Bone marrow (tissue), 2 donors: ENCODE measurements around the gene AVP.
"Not testable (repeated sequence)": the region's sequence is repeated elsewhere in the genome, so short reads cannot be mapped to it uniquely, and the experiment has no call there.

Experiments
- DNase-seq, 2 donors: peaks; one replicate each; lab custom pipeline; 2025; lab: John Stamatoyannopoulos, UW

Gene AVP, protein sequence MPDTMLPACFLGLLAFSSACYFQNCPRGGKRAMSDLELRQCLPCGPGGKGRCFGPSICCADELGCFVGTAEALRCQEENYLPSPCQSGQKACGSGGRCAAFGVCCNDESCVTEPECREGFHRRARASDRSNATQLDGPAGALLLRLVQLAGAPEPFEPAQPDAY

DNA sequence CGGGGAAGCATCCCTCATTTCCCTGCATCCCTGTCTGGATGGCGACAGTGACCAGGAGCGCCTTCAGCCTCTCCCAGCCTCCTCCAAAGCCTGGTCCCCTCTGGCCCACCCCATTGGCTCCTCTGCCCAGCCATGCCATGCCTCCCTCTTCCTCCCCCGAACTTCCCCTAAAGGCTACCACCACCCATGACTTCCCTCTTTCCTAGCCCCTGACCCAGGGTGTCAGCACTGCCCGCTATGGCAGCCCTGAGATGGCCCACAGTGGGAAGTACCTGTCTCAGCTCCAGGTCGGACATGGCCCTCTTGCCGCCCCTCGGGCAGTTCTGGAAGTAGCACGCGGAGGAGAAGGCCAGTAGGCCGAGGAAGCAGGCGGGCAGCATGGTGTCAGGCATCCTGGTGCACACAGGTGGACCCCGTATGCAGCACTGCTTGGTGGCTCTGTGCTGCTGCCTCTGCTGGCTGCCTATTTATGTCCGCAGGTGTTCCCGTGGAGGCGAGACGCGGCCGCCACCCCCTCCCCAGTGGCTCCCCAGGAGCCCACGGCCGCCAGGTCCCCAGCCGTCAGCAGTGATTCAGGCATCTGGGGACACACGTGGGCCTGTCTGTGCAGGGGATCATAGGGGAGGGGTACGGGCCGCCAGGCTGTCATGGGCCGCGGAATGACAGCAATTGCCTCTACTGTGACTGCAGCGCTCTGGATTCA is at the start of gene AVP:
TSS of gene AVP (minus strand) at position 442 of the 703 bp plus-strand sequence. CDS start at position 392, 50 bp downstream.
- no peak for DNase-seq

GRCh38 chr20:3134151-3134550 is 49.6 kb upstream of the AVP start:
- no peak for DNase-seq

DNA sequence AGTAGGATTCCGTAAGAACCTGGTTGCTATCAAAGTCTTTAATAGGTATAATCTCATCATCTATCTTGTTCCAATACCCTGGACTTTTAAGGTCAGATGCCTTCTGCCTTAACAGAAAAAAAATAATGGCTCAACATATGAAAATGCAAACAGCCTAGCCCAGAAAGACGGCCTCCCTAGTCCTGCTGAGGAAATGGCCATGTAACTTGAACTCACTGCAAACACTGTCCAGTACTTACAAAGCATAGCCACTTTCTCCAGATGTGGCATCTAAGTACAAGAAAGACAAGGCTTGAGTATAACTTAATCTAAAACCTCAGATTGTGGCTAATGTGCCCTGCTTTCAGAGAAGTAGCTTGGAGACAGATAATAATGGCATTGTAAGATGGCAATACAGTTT is 48.6 kb upstream of the AVP start:
- DNase-seq = no peak

DNA sequence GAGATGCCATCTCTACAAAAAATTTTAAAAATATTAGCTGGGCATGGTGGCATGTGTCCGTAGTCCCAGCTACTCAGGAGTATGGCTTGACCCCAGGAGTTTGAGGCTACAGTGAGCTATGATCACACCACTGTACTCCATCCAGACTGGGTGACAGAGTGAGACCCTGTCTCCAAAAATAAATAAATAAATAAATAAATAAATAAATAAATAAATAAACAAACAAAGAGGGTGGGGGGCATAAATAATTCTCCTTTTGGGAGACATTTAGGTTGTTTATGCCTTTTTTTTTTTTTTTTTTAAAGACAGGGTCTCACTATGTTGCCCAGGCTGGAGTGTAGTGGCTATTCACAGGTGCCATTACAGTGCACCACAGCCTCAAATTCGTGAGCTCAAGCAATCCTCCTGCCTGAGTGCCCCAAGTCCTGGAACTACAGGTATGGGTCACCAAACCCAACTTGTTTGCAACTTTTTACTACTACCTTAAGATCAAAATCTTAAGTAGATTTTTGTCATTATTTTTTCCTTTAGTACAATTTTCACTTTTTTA is 45.6 kb upstream of the AVP start:
- DNase-seq = no peak

DNA sequence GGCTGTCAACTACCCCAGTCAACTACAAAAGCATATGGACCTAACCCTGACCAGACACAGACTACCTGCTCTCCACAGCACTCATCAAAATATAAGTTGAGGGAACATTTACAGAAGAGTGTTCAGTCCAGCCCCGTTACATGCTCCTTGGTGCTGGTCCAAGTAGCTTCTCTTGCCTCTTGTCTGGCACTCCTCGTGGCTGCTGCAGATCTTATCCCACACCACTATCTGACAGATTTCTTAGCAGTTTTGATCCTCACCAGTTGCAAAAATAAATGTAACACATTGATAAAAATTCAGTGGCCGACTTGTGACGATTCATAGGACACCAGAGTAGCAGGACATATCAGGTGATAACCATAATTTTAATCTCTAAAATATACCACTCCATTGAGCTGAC is 44.6 kb upstream of the AVP start:
- DNase-seq = no peak

GRCh38 chr20:3128275-3128984 is 43.9 kb upstream of the AVP start:
- no peak for DNase-seq

GRCh38 chr20:3126527-3126859 is 42.0 kb upstream of the AVP start:
- no peak for DNase-seq

- DNase-seq = not testable (repeated sequence)
Measured at GRCh38 chr20:3125776-3126526, 41.4 kb upstream of the AVP start.

- DNase-seq = not testable (repeated sequence)
Measured at GRCh38 chr20:3124773-3125560, 40.4 kb upstream of the AVP start.

DNA sequence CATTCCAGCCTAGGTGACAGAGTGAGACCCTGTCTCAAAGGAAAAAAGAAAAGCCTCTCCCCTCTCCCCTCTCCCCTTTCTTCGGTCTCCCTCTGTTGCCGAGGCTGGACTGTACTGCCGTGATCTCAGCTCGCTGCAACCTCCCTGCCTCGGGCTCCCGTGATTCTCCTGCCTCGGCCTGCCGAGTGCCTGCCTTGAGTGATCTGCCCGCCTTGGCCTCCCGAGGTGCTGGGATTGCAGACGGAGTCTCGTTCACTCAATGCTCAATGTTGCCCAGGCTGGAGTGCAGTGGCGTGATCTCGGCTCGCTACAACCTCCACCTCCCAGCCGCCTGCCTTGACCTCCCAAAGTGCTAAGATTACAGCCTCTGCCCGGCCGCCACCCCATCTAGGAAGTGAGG is 39.6 kb upstream of the AVP start:
- not testable (repeated sequence) for DNase-seq

GRCh38 chr20:3123542-3123941 is 39.0 kb upstream of the AVP start:
- no peak for DNase-seq

DNA sequence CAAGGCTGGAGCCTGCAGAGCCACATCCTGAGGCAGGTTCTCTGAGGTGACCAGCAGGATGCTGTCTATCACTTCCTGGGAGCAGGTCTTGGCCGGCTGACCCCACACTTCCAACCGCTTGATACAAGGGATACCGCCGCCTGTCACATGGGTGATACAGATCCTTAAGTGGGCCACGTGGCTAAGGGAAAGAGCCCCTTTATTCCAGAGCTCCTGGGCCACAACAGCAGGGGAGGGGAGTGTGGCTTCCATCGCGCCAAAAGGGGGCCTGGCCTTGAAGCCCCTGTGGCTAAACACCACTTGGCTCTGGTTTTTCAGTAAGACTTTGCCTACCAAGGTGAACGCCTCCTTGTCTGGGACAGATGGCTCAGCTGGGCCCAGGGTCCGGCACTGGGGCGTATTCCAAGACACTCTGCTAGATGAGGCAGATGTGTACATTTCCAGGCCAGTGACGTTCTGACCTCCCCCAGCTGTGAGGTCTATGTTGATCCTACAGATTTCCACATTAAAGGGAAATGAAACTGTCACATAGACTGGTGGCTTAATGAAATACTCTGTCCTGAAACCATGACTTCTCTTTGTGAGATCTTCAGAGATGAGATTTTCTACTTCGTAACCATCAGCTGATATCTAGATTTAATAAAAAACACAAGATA is 37.6 kb upstream of the AVP start:
- no peak for DNase-seq

- DNase-seq = peak in 1 of 2 donors; percentile 78
Measured at GRCh38 chr20:3121271-3121911, 36.9 kb upstream of the AVP start.

GRCh38 chr20:3119044-3119443 is 34.5 kb upstream of the AVP start:
- no peak for DNase-seq

DNA sequence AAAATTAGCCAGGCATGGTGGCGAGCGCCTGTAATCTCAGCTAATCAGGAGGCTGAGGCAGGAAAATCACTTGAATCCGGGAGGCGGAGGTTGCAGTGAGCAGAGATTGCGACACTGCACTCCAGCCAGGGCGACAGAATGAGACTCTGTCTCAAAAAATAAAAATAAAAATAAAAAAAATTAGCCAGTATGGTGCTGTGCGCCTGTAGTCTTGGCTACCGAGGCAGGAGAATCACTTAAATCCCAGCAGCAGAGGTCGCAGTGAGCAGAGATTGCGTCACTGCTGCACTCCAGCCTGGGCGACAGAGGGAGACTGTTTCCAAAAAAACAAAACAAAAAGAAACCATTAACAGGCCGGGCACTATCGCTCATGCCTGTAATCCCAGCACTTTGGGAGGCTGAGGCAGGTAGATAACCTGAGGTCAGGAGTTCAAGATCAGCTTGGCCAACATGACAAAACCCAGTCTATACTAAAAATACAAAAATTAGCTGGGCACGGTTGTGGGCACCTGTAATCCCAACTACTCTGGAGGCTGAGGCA is 33.4 kb upstream of the AVP start:
- peak; percentile 18 to 74 for DNase-seq

DNA sequence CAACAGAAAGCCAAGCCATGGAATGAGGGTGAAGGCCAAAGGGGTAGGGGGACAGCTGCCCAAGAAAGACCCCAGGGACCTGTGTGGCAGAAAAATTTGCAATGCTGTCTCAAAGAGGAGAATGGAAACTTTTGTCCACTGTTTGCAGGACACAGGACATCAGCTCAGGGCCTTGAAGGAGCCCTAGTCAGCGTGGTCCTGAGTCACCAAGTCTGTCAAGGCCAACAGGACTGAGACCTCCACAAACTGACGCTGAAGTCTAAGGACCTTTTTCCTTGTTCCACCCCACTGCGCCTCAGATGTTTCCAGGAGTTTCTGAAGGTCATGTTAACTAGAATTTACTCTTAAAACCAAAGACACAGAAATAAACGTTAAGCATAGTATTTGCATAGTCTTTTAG is 31.8 kb upstream of the AVP start:
- DNase-seq = no peak

DNA sequence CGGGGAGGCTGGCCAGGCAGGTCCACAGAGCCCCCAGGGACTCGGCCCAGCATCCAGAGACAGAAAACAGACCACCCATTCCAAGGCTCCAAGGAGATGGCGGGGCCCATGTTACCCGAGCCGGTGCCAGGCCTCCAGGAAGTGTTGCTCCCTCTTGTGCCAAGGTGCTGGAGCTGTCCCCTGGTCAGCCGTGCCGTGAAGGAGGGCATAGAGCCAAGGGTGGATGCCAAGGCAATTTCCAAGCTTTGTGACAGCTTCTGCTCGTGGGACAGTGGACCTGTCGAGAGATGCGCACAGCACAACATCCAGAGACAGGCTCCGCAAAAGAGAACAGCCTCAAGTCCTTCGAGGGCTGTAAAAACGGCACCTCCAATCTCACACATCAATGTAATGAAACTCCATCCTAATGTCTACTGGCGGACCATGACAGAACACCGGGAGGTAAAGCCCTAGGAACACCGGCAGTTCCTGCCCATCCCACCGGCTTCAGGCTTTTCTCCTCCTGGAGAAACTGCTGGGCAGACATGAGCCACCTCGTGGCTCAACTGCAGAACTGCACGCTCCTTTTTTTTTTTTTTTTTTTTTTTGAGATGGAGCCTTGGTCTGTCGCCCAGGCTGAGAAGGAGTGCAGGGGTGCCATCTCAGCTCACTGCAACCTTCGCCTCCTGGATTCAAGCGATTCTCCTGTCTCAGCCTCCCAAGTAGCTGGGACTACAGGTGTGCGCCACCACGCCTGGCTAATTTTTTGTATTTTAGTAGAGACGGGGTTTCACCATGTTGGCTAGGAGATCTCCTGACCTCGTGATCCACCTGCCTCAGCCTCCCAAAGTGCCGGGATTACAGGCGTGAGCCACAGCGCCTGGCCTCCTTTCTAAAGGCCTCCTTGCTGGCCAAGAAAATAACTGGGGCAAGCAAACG is 30.9 kb upstream of the AVP start:
- DNase-seq = peak in 1 of 2 donors; percentile 39

GRCh38 chr20:3111995-3112394 is 27.5 kb upstream of the AVP start:
- no peak for DNase-seq

GRCh38 chr20:3111507-3111906 is 27.0 kb upstream of the AVP start:
- DNase-seq = no peak
